GM18505 (cell line): ENCODE results near the gene MRPL44.
"Not testable (repeated sequence)": the region's sequence is repeated elsewhere in the genome, so short reads cannot be mapped to it uniquely, and the experiment has no call there.

Source experiments
- ATAC-seq: cut with Tn5 transposase; IDR thresholded peaks from one replicate; pipeline ENCODE4 v1.9.1; 2021; ENCODE audit not compliant: unreplicated experiment
- POLR2A ChIP-seq: IDR thresholded peaks from 4 replicates; pipeline ENCODE4 v1.6.1; 2011; ENCODE audit warnings: borderline replicate concordance; ENCODE audit not compliant: insufficient read depth, insufficient read length; ENCODE audit errors: extremely low read depth

The MRPL44 gene

DNA sequence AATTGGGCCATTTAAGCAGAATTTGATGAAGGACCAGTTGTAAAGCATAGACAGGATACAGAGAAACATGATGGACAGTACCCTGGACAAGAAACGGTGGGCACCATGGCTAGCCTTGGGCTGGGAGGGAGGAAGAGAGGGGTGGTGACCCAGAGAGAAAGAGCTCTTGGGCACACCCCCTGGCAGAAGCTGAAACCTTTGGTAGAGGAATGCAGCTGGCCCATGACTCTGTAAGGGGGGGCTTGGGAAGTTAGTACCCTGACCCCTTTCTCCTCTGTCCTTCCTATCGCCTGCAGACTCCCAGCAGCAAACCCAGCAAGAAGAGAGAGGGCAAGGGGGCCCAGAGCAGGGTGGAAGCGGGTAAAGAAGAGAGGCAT, 32.6 kb downstream of the MRPL44 start:
- TF ChIP-seq POLR2A = no peak
- ATAC-seq = no peak

DNA sequence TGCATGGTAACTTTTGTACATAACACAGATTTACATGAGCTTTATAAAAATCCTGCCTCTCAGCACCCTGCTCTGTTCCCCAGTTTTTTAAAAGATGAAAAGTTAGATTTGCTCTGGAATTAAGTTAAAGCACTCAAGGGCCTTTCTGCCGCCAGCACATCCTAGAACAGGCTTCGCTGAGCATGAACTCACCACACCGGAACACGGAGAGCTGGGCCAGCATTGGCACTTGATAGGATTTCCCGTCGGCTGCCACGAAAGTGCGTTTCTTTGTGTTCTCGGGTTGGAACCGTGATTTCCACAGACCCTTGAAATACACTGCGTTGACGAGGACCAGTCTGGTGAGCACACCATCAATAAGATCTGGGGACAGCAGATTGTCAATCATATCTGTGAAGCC, 34.3 kb downstream of the MRPL44 start:
- no peak for TF ChIP-seq POLR2A
- no peak for ATAC-seq

DNA sequence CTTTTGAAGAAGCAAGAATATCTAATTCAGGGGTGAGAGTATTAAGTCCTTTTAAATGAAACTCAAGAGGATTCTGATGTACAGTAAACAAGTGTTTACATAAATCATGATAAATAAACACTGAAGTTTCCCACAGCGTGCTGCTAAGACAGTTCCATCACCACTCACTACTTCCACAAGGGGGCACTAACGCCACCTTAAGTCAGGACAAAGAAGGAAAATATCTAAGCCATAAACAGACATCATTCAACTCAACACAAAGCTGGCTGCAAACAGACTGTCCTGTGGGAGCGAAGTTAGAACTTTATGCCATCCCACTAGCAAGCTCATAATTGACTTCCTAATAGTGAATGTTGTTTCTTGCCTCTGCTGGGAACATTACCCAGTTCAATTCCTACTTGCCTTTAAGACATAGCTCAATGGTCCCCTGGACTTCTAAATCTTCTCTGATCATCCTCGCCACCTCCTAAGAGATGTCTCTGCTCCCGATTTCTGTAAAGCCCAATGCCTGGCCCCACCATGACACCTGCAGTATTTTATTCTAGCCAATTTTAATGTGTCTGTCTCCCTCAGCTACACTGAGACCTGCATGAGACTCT, 36.5 kb downstream of the MRPL44 start:
- TF ChIP-seq POLR2A = no peak
- peak; percentile 62 for ATAC-seq

DNA sequence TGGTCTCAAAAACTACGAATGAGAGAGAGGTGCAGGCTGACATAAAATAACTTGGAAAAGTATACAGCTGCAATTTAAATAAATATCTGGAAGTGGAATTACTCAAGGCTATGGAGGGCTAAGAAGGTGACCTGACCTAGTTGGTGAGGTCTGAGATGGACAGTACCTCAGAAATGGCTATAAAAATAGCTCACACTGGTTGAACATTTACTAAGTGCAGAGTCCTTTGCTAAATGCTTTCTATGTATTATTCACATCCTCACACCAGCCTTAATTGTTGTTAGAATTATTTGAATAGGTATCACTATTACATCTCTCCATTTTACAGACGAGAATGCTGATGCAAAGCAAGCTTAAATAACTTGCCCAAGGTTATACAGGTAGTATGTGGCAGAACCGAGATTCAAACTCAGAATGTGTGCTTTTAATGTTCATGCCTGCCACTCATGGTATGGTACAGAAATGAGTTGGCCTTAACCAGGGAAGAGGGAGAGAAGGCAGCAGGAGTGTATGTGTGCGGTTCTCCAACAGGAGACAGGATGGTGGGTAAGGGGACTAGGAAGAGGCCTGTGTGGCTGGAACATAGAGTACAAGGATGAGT, 37.4 kb downstream of the MRPL44 start:
- TF ChIP-seq POLR2A = no peak
- no peak for ATAC-seq

DNA sequence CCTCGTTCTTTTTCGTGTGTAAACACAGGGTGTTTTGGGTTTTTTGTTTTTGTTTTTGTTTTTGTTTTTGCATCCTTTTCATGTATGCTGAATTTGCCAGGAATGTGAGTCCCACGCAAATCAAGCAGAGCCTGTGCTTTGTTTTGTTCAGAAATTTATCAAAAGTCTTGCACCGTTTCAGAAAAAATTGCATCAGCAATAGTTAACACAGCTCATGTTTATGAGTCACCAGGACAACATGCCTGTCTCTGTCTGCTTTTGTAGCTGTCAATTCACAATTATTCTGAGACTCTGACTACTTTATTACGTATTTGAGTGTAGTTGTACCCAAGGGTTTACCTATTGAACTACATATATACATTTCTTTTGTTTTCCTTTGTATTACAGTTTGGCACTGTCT, 38.3 kb downstream of the MRPL44 start:
- ATAC-seq = no peak
- no peak for TF ChIP-seq POLR2A

DNA sequence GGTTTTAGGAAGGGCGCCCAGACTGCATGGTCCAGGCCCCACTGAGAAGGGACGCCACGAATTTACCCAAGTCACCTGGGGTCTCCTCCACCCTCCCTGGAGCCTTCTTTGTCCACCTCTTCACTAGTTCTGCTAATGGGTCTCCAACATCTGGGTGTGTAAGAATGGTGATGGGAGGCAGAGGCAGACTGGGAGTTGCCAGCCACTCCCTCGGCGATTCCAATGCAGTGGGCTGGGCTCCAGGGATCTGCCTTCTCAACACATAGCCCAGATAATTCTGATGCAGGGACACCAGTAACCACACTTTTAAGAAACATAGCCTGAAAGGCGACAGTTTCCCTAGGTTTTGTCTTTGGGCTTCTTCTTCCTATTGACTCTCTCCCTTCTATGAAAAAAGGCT, 39.1 kb downstream of the MRPL44 start:
- TF ChIP-seq POLR2A = no peak
- no peak for ATAC-seq

DNA sequence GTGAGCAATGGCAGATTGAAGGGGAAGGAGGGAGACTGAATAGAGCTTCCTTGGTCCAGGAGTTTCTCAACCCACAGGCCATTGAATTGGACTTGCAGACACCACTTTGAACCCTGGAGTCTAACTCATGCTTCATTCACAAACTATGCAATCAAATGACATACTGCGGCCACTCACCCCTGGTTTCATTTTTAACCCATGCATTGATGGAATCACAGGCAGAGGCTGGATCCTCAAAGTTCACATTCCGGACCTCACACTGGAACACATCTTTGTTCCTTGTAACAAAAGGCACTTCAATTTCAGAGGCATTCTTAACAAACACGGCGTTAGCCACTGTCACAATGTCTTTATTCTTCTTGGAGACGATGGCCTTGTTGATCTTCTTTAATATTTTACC, 40.7 kb downstream of the MRPL44 start:
- TF ChIP-seq POLR2A = no peak
- ATAC-seq = no peak

DNA sequence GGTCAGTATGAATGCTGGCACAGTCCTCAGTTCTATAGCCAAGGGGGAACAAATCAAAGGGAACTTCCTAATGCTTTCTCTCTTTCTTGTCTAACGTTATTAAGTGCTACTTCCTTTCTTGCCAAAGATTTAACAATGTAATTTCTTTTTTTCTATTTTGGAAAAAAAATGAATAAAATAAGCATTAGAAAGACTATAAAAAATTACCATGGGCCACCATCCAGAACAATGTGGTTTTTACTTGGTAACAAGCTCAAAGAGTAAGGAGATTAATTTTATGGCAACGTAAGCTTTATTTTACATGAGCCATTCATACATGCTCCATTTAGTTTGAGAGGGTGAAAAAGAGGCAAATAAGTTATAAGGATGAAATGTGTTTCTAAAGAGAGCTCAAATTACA, 41.7 kb downstream of the MRPL44 start:
- ATAC-seq = no peak
- TF ChIP-seq POLR2A = no peak

DNA sequence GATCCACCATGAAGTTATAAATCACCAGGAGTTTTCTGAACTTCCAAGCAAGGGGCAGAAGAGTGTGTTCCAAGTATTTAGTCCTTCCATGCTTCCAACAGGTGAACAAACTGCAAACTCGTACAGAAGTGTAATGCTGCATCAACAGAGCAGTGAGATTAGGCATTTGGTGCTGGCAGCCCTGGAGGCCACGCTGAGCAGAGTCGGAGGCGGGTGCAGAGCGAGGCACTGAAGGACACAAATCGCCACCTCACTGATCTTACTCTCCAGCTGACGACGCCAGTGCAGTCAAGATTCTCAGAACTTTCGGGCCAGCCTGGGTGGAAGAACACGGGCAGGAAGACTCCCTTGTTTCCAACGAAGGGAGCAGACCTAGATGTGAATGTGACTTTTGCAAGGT, 42.6 kb downstream of the MRPL44 start:
- no peak for ATAC-seq
- TF ChIP-seq POLR2A = no peak

DNA sequence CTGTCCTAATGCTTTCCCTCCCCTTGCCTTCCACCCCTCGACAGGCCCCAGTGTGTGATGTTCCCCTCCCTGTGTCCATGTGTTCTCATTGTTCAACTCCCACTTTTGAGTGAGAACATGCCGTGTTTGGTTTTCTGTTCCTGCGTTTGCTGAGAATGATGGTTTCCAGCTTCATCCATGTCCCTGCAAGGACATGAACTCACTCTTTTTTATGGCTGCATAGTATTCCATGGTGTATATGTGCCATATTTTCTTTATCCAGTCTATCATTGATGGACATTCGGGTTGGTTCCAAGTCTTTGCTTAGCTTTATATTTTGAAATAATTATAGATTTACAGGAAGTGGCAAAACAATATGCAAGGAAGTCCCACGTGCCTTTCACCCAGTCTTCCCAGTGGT, 43.4 kb downstream of the MRPL44 start:
- ATAC-seq = not testable (repeated sequence)

DNA sequence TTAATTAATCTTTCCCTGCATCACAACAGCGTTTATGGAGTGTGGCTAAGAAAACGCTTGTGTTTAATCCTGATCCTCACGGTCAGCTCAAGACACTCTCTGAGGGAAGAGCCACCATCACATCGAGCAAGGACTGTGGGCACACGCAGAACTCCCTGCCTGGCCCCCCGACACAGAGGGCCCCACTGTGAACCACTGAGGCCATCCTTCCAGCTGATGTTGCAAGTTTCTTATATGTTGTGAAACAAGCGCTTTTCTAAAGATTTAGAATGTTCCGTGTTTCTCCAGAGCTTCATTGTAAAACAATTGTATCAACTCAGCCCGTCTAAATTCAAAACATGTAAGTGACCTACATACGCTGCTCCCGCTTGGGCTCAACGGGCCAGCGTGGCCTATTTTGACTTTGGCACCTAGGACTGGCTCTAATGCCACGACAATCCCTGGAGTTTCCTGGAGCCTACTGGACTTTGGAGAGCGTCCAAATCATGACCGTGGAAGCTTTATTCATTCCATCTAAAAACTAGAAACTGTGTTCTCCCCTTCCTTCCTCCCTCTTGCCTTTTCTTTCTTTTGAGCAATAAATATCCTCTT, 46.9 kb downstream of the MRPL44 start:
- no peak for ATAC-seq

DNA sequence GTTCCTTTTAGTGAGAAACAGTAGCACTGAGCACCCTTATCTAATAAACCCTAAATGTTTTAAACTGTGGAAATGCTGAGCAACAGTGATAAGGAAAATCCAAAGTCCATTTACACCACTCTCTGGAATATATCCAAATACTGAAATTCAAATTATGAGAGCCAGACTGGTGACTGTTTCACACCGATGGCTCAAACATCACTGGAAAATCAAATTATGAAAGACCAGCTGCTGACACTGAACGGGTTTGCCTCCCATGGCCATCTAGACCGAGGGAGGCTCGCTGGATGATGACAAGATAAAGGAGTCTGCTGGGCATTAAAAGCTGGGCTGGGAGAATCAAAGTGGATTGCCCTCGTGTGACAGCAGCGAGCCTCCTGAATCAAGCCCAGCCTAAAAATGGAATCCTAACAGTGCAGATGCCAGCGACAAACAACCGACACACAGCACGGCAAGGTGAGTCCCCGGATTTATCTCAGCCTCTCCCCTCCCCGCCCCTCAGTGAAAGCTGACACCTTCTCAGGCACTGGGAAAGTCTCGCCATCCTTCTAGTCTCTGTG, 51.5 kb downstream of the MRPL44 start:
- ATAC-seq = no peak
- no peak for TF ChIP-seq POLR2A

More for the DNA sequence above, 46.9 kb downstream of the MRPL44 start:
- TF ChIP-seq POLR2A = no peak

DNA sequence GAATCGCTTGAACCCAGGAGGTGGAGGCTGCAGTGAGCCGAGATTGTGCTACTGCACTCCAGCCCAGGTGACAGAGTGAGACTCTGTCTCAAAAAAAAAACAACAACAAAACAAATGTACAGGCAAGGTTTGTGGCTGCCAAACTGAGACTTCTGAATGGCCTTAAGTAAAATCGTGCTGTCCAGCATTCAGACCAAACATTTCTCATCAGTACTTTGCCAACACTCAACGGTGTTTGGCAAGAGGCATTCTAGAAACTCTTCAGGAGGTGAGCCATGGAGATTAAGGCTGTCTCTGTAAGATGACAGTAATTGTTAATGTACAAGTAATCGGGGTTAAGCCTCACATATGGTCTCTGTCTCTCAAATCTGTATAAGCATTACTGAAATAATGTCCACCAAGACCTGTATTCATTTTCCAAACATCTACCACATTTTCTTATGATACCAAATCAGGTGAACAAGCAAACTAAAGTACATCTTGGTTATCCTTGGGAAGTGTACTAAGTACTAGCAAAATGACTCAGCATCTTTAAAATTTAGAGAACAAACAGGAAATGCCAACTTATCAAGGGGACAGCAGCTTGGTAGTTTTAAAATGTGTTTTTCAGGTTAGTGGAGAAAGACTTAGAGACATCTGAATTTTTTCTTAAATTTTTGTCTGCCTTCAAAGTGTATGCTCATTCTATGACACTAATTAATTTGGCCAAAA, 52.5 kb downstream of the MRPL44 start:
- TF ChIP-seq POLR2A = no peak
- no peak for ATAC-seq

DNA sequence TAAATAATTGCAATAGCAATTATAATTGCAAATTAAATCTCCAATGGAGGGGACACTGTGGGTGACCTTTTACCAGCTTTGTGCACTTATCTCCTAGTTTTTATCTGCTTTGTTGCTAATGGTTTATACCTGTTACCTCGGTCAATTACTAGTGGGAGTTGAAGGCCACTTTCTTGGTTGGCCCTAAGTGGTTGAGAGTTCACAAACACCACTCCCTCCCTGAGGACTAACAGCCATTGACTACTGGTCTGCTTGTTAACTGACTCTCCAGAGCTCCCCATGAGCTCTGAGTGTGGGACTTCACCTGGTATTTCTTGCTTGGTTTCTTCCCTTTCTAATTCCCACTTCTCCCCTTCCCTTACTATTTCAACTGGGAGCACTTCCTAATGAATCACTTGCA, 54.6 kb downstream of the MRPL44 start:
- ATAC-seq = no peak
- TF ChIP-seq POLR2A = no peak

DNA sequence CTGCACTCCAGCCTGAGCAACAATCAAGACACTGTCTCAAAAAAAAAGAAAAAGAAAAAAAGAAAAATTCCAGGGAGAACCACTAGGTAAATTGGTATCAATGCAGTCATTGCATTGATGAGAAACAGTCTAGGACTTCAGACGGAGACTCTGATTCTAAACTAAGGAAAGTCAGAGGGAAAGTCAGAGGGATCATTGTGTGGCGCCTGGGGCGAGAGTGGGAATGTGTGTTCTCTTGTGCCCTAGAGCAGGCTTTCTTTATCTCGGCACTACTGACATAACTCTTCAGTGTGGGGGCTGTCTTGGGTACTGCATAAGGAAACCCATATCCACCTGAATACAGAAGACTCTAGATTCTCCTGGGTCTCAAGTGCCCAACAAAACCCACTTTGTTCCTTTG, 57.1 kb downstream of the MRPL44 start:
- no peak for TF ChIP-seq POLR2A
- ATAC-seq = no peak

DNA sequence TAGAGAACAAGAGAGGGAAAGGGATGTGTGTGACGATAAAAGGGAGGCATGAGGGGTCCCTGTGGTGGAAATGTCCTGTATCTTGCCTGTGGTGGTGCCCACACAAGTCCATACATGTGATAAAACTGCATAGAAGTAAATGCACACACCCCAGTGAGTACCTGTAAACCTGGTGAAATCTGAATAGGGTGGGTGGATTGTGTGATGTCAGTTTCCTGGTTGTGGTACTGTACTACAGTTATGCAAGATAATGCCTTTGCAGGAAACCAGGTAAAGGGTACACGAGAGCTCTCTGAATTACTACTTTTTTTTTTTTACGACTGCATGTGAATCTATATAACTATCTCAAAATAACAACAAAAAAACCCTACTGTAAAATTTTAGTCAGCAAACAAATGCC, 59.7 kb downstream of the MRPL44 start:
- no peak for ATAC-seq
- TF ChIP-seq POLR2A = no peak
